Measurements from ENCODE around the gene STAB1.

Gene STAB1

GRCh38 chr3:52469001-52469400 is 26.1 kb upstream of the STAB1 start:
- Histone ChIP-seq H3K4me1 (ENCODE audit: insufficient read depth, low read length) (no peaks in the 10 kb centered on the region), H3K4me3 (ENCODE audit: low read length) (no peak overlapping the region), H3K9me3 (ENCODE audit: insufficient read depth, low read depth, low read length) (no peaks in the 10 kb centered on the region), H3K27ac (ENCODE audit: low read depth, low read length) (no peak overlapping the region), H3K9ac (ENCODE audit: low read depth, low read length) (no peak overlapping the region), H3K36me3 (ENCODE audit: insufficient read depth, low read length) (peaks cover 76% of the 10 kb centered on the region), H3K27me3 (ENCODE audit: insufficient read depth, low read length) (no peaks in the 10 kb centered on the region)
- 94% methylated on average over 5 of the region's 5 CpGs for WGBS

GRCh38 chr3:52470920-52471319 is 24.2 kb upstream of the STAB1 start:
- 93% methylated on average over 4 of the region's 4 CpGs for WGBS
- H3K4me3 ChIP-seq (ENCODE audit: low read length), result no peak overlapping the region

GRCh38 chr3:52471371-52472238 is 23.5 kb upstream of the STAB1 start:
- WGBS, result 86% methylated on average over 26 of the region's 26 CpGs
- Histone ChIP-seq H3K36me3 (ENCODE audit: insufficient read depth, low read length) (peaks cover 78% of the 10 kb centered on the region), H3K27me3 (ENCODE audit: insufficient read depth, low read length) (no peaks in the 10 kb centered on the region), H3K27ac (ENCODE audit: low read depth, low read length) (no peak overlapping the region), H3K9me3 (ENCODE audit: insufficient read depth, low read depth, low read length) (no peaks in the 10 kb centered on the region), H3K4me1 (ENCODE audit: insufficient read depth, low read length) (no peaks in the 10 kb centered on the region), H3K4me3 (ENCODE audit: low read length) (no peak overlapping the region), H3K9ac (ENCODE audit: low read depth, low read length) (no peak overlapping the region)

More at GRCh38 chr3:52470920-52471319, 24.2 kb upstream of the STAB1 start:
- Histone ChIP-seq H3K4me1 (ENCODE audit: insufficient read depth, low read length) (no peaks in the 10 kb centered on the region), H3K36me3 (ENCODE audit: insufficient read depth, low read length) (peaks cover 75% of the 10 kb centered on the region), H3K27me3 (ENCODE audit: insufficient read depth, low read length) (no peaks in the 10 kb centered on the region), H3K9ac (ENCODE audit: low read depth, low read length) (no peak overlapping the region), H3K27ac (ENCODE audit: low read depth, low read length) (no peak overlapping the region), H3K9me3 (ENCODE audit: insufficient read depth, low read depth, low read length) (no peaks in the 10 kb centered on the region)

GRCh38 chr3:52472239-52473000 is 22.7 kb upstream of the STAB1 start:
- Histone ChIP-seq H3K36me3 (ENCODE audit: insufficient read depth, low read length) (peaks cover 80% of the 10 kb centered on the region), H3K27me3 (ENCODE audit: insufficient read depth, low read length) (no peaks in the 10 kb centered on the region), H3K9me3 (ENCODE audit: insufficient read depth, low read depth, low read length) (no peaks in the 10 kb centered on the region), H3K4me3 (ENCODE audit: low read length) (no peak overlapping the region), H3K27ac (ENCODE audit: low read depth, low read length) (no peak overlapping the region), H3K4me1 (ENCODE audit: insufficient read depth, low read length) (no peaks in the 10 kb centered on the region), H3K9ac (ENCODE audit: low read depth, low read length) (no peak overlapping the region)
- 87% methylated on average over 14 of the region's 14 CpGs for WGBS

GRCh38 chr3:52473026-52473425 is 22.1 kb upstream of the STAB1 start:
- no peaks in the 10 kb centered on the region for H3K9me3 ChIP-seq (ENCODE audit: insufficient read depth, low read depth, low read length)
- no peak overlapping the region for H3K4me3 ChIP-seq (ENCODE audit: low read length)
- no peak overlapping the region for H3K27ac ChIP-seq (ENCODE audit: low read depth, low read length)
- no peak overlapping the region for H3K9ac ChIP-seq (ENCODE audit: low read depth, low read length)
- peaks cover 82% of the 10 kb centered on the region for H3K36me3 ChIP-seq (ENCODE audit: insufficient read depth, low read length)
- H3K27me3 ChIP-seq (ENCODE audit: insufficient read depth, low read length), result no peaks in the 10 kb centered on the region
- no peaks in the 10 kb centered on the region for H3K4me1 ChIP-seq (ENCODE audit: insufficient read depth, low read length)
- 96% methylated on average over 5 of the region's 5 CpGs for WGBS

DNA sequence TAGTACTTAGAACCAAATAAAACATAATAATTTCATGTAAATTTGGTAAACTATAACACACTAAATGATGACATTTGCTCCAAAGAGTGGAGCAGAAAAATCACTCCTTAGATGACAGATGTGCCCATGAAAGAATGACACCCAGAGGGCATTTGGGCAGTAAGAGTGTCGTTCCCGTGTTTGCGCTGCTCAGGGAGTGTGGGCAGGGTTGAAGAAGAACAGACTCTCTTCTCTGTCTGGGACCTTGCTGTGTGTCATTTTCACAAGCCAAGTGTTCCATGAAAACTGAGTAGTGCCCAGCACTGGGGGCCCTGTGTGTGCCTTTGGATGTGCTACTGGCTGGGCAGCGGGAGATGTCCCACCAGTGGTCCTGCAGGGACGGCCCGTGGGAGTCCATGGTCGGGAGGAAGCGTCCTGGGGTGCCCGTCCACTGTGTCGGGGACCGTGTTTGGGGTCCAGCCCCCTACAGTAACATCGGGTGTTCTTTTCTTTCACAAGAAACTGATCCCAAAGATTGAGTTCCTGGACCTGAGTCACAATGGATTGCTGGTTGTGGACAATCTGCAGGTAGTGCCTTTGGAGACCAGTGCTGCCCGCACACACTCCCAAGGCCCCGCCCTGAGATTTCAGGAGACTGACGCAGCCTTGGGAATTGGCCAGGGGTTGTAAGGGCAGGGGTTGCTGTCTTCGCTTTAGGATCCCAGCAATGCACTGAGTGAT is 17.9 kb upstream of the STAB1 start:
- Histone ChIP-seq H3K9ac (ENCODE audit: low read depth, low read length) (no peak overlapping the region), H3K27me3 (ENCODE audit: insufficient read depth, low read length) (no peaks in the 10 kb centered on the region), H3K4me1 (ENCODE audit: insufficient read depth, low read length) (no peaks in the 10 kb centered on the region), H3K4me3 (ENCODE audit: low read length) (no peak overlapping the region), H3K27ac (ENCODE audit: low read depth, low read length) (no peak overlapping the region), H3K9me3 (ENCODE audit: insufficient read depth, low read depth, low read length) (no peaks in the 10 kb centered on the region), H3K36me3 (ENCODE audit: insufficient read depth, low read length) (peaks cover 95% of the 10 kb centered on the region)
- WGBS, result 96% methylated on average over 16 of the region's 16 CpGs

DNA sequence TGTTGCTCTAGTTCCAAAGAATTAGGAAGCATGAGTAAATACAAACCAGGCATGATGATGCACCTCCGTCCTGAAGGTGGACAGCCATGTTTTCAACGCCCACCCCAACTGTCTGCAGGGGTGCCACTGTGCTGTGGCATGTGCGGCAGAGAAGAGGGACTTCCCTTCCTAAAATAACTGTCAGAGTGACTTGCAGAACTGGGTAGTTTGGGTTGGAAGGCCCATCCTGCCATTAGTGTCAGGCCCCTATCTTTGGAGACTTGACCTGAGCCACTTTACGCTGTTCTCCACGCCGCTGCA is 17.4 kb upstream of the STAB1 start:
- H3K36me3 ChIP-seq (ENCODE audit: insufficient read depth, low read length), result peaks cover 95% of the 10 kb centered on the region
- 97% methylated on average over 6 of the region's 6 CpGs for WGBS

DNA sequence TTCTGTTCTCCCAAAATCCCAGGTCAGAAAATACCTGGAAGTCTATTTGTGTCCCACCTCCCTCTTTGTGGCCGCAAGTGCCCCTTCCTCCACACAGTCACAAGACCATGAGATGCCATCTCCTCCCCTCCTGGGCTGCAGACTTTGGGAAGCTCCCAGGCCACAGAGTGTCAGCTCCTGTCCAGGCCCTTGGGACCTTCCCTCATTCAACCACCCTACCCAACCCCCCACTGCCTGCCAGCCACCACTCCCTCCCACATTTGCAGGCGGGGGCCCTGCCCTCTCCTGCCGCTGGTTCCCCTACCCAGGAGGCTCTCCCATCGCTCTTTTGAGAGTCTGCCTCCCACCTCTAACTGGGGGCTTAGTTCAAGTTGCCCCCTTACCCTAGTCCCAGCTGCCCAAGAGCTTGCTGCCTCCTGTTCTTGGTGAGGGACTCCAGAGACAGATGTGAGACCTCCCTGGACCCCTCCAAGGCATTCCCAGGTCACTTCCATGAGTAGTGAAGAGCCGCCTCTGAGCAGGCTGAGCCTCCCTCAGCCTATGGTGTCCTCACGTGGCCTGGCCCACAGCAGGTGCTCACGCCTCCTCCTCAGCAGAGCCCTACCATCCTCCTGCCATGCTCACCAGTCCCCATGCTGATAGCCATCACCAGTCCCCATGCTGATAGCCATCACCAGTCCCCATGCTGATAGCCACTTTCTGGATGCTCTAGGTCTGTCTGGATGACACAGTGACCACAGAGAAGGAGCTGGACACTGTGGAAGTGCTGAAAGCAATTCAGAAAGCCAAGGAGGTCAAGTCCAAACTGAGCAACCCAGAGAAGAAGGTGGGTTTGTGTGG is 15.9 kb upstream of the STAB1 start:
- Histone ChIP-seq H3K36me3 (ENCODE audit: insufficient read depth, low read length) (peaks cover 95% of the 10 kb centered on the region), H3K4me1 (ENCODE audit: insufficient read depth, low read length) (no peaks in the 10 kb centered on the region), H3K27ac (ENCODE audit: low read depth, low read length) (no peak overlapping the region), H3K9ac (ENCODE audit: low read depth, low read length) (no peak overlapping the region), H3K4me3 (ENCODE audit: low read length) (no peak overlapping the region), H3K9me3 (ENCODE audit: insufficient read depth, low read depth, low read length) (no peaks in the 10 kb centered on the region), H3K27me3 (ENCODE audit: insufficient read depth, low read length) (no peaks in the 10 kb centered on the region)
- 91% methylated on average over 7 of the region's 7 CpGs for WGBS

More for the DNA sequence above, 17.4 kb upstream of the STAB1 start:
- H3K9me3 ChIP-seq (ENCODE audit: insufficient read depth, low read depth, low read length), result no peaks in the 10 kb centered on the region
- H3K27ac ChIP-seq (ENCODE audit: low read depth, low read length), result no peak overlapping the region
- H3K9ac ChIP-seq (ENCODE audit: low read depth, low read length), result no peak overlapping the region
- H3K4me3 ChIP-seq (ENCODE audit: low read length), result no peak overlapping the region
- no peaks in the 10 kb centered on the region for H3K27me3 ChIP-seq (ENCODE audit: insufficient read depth, low read length)
- H3K4me1 ChIP-seq (ENCODE audit: insufficient read depth, low read length), result no peaks in the 10 kb centered on the region

DNA sequence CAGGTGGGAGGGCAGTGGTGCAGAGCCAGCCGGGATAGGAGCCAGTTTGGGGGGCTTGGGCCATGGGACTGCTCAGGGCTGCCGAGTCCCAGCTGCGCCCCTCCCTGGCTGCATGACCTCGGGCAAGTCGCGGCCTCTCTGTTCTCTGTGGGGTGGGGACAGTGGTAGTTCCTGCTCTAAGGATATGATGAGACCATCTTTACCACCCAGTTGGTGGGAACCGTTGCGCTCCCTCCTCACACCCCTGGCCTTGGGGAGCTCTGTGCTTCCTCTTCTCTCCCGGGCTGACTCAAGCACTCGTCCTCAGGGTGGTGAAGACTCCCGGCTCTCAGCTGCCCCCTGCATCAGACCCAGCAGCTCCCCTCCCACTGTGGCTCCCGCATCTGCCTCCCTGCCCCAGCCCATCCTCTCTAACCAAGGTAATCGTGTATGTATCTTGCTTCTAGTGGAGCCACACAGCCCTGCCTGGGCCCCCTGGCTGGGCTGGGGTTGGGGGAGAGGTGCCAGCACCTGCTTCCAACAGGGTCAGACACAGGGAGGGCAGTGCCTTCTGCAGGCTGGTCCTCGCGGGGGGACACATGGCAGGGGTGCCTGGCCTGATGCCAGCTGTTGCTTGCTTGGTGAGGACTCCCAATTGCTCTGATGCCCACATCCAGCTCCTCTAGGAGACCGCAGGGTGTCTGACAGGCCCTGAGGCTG is 15.1 kb upstream of the STAB1 start:
- H3K9ac ChIP-seq (ENCODE audit: low read depth, low read length), result no peak overlapping the region
- no peaks in the 10 kb centered on the region for H3K9me3 ChIP-seq (ENCODE audit: insufficient read depth, low read depth, low read length)
- no peak overlapping the region for H3K27ac ChIP-seq (ENCODE audit: low read depth, low read length)
- no peak overlapping the region for H3K4me3 ChIP-seq (ENCODE audit: low read length)
- peaks cover 89% of the 10 kb centered on the region for H3K36me3 ChIP-seq (ENCODE audit: insufficient read depth, low read length)
- H3K27me3 ChIP-seq (ENCODE audit: insufficient read depth, low read length), result no peaks in the 10 kb centered on the region
- H3K4me1 ChIP-seq (ENCODE audit: insufficient read depth, low read length), result no peaks in the 10 kb centered on the region
- 96% methylated on average over 16 of the region's 16 CpGs for WGBS
